IMR-90 (cell line): ENCODE results near the gene ZNF774. TPM values are rescaled to one million over a fixed set of nuclear protein-coding genes. Genes with fewer than 3 reads are reported as not detected.

Experiments
- ATAC-seq: fragments of 200-7000 bp; cut with Tn5 transposase; 2 replicates; pipeline ENCODE4 v1.9.1; 2020; ENCODE audit warnings: low read depth, mild to moderate bottlenecking, moderate library complexity
- BruUV-seq: library from RNA; stranded (reverse); fragments of 400-500 nt; replicated peaks from 2 replicates; lab custom pipeline; 2021; lab: Mats Ljungman, UMichigan
- CTCF ChIA-PET: fragments of 300-600 bp; formaldehyde crosslinking; extraction: SDS; loops from one replicate; lab custom pipeline; 2021; ENCODE audit warnings: antibody characterized with exemption; lab: Yijun Ruan, JAX
- POLR2A ChIA-PET: fragments of 300-600 bp; sonication (Branson Sonifier 250); formaldehyde crosslinking; loops from one replicate; lab custom pipeline; 2022; ENCODE audit warnings: antibody characterized with exemption; ENCODE audit not compliant: unreplicated experiment; lab: Charles Lee
- DNase-seq: peaks from one replicate; pipeline ENCODE4 v3.0.0; 2013
- H2AFZ ChIP-seq: replicated peaks from 2 replicates; pipeline ENCODE3; 2013; ENCODE audit warnings: low read length, mild to moderate bottlenecking; ENCODE audit not compliant: poor library complexity
- H2AK5ac ChIP-seq: 2 replicates; pipeline ENCODE4 v1.6.1; 2013; ENCODE audit warnings: low read depth, low read length, inconsistent platforms
- H2AK9ac ChIP-seq: replicated peaks from 2 replicates; pipeline ENCODE3; 2013; ENCODE audit warnings: mild to moderate bottlenecking, low read depth, low read length, moderate library complexity; ENCODE audit not compliant: poor library complexity
- H2BK120ac ChIP-seq: 2 replicates; pipeline ENCODE4 v1.6.1; 2013; ENCODE audit warnings: low read depth, low read length, inconsistent platforms
- H2BK15ac ChIP-seq: 3 replicates; pipeline ENCODE4 v1.6.1; 2013; ENCODE audit warnings: low read depth, low read length, inconsistent platforms
- H2BK20ac ChIP-seq: 2 replicates; pipeline ENCODE4 v1.6.1; 2013; ENCODE audit warnings: low read depth, mild to moderate bottlenecking, inconsistent platforms, low read length, moderate library complexity
- H2BK5ac ChIP-seq: 2 replicates; pipeline ENCODE4 v1.6.1; 2013; ENCODE audit warnings: mild to moderate bottlenecking, low read depth, low read length, inconsistent platforms; ENCODE audit not compliant: poor library complexity, severe bottlenecking
- H3K14ac ChIP-seq: replicated peaks from 2 replicates; pipeline ENCODE4 v1.6.1; 2013; ENCODE audit warnings: low read depth, low read length, inconsistent platforms
- H3K18ac ChIP-seq: 2 replicates; pipeline ENCODE4 v1.6.1; 2013; ENCODE audit warnings: low read depth, low read length, control low read depth
- H3K23ac ChIP-seq: 2 replicates; pipeline ENCODE4 v1.6.1; 2013; ENCODE audit warnings: low read depth, low read length, inconsistent platforms
- H3K27ac ChIP-seq: 2 replicates; pipeline ENCODE4 v1.5.1; 2013; ENCODE audit warnings: mild to moderate bottlenecking, control low read depth, low read length; ENCODE audit not compliant: insufficient read depth
- H3K27me3 ChIP-seq: 2 replicates; pipeline ENCODE4 v1.6.1; 2013; ENCODE audit warnings: low read length; ENCODE audit not compliant: control insufficient read depth, insufficient read depth
- H3K36me3 ChIP-seq: 2 replicates; pipeline ENCODE4 v1.6.1; 2013; ENCODE audit warnings: low read length, mixed read lengths; ENCODE audit not compliant: control insufficient read depth, insufficient read depth
- H3K4ac ChIP-seq: 2 replicates; pipeline ENCODE4 v1.6.1; 2013; ENCODE audit warnings: low read depth, low read length, inconsistent platforms
- H3K4me1 ChIP-seq: 2 replicates; pipeline ENCODE4 v1.6.1; 2013; ENCODE audit warnings: low read length, mixed read lengths; ENCODE audit not compliant: control insufficient read depth, insufficient read depth
- H3K4me2 ChIP-seq: 2 replicates; pipeline ENCODE4 v1.6.1; 2013; ENCODE audit warnings: low read depth, mild to moderate bottlenecking, control low read depth, low read length, moderate library complexity
- H3K4me3 ChIP-seq: 2 replicates; pipeline ENCODE4 v1.5.1; 2013; ENCODE audit warnings: low read depth, mild to moderate bottlenecking, control low read depth, low read length, moderate library complexity; ENCODE audit not compliant: insufficient read depth
- H3K56ac ChIP-seq: 2 replicates; pipeline ENCODE4 v1.6.1; 2013; ENCODE audit warnings: low read length, inconsistent platforms; ENCODE audit not compliant: insufficient read depth; ENCODE audit errors: extremely low read depth
- H3K79me1 ChIP-seq, 2 experiments: 2 replicates each; pipeline ENCODE4 v1.6.1; 2013; ENCODE audit warnings: low read length in 2 of 2, inconsistent platforms in 1 of 2, low read depth in 1 of 2
- H3K9ac ChIP-seq: 2 replicates; pipeline ENCODE4 v1.6.1; 2013; ENCODE audit warnings: low read depth, low read length, control low read depth
- H3K9me1 ChIP-seq: 2 replicates; pipeline ENCODE4 v1.6.1; 2013; ENCODE audit warnings: low read length, inconsistent platforms; ENCODE audit not compliant: insufficient read depth
- H3K9me3 ChIP-seq: 2 replicates; pipeline ENCODE4 v1.6.1; 2013; ENCODE audit warnings: low read length; ENCODE audit not compliant: control insufficient read depth, insufficient read depth
- H4K20me1 ChIP-seq: 2 replicates; pipeline ENCODE4 v1.6.1; 2013; ENCODE audit warnings: low read length, inconsistent platforms; ENCODE audit not compliant: insufficient read depth
- H4K5ac ChIP-seq: 2 replicates; pipeline ENCODE4 v1.6.1; 2013; ENCODE audit warnings: mild to moderate bottlenecking, low read depth, low read length, control low read depth
- H4K8ac ChIP-seq, 2 experiments: 2 replicates each; pipeline ENCODE4 v1.6.1; 2013; ENCODE audit warnings: low read depth in 2 of 2, low read length in 2 of 2, control low read depth in 1 of 2, inconsistent platforms in 1 of 2
- H4K91ac ChIP-seq: 2 replicates; pipeline ENCODE4 v1.6.1; 2013; ENCODE audit warnings: low read depth, low read length, inconsistent platforms; ENCODE audit not compliant: insufficient read depth
- CEBPB ChIP-seq: IDR thresholded peaks from 2 replicates; pipeline ENCODE4 v1.6.1; 2012; ENCODE audit warnings: low read depth, low read length, improper control_type of control experiment
- CTCF ChIP-seq: conservative IDR thresholded peaks from 2 replicates; pipeline ENCODE4 v1.5.1; 2012; ENCODE audit warnings: mild to moderate bottlenecking, low read depth, low read length, improper control_type of control experiment
- POLR2A ChIP-seq: IDR thresholded peaks from 2 replicates; pipeline ENCODE4 v1.6.1; 2012; ENCODE audit warnings: mild to moderate bottlenecking, low read depth, low read length
- USF2 ChIP-seq: fragments of 150-350 bp; IDR thresholded peaks from 2 replicates; pipeline ENCODE4 v1.6.1; 2017; ENCODE audit warnings: mild to moderate bottlenecking, antibody characterized with exemption, low read length, low read depth
- whole genome bisulfite sequencing, 2 experiments: methylation state at CpG; one replicate each; pipeline versions ENCODE4 v1.1.5 to v1.1.7; 2013; ENCODE audit warnings: missing lambda C conversion rate in 2 of 2; ENCODE audit not compliant: insufficient read length in 1 of 2; ENCODE audit errors: extremely low coverage in 2 of 2; 5-methylcytosine and 5-hydroxymethylcytosine counted together
- dilution Hi-C: fragments of 300-500 bp; cut with HindIII; formaldehyde crosslinking; loops from one replicate; pipeline ENCODE4 v1.14.3; 2018; ENCODE audit warnings: low sequenced_read_pairs; ENCODE audit not compliant: unreplicated experiment
- in situ Hi-C: fragments of 300-500 bp; cut with MboI; formaldehyde crosslinking; loops from 3 replicates; pipeline ENCODE4 v1.14.3; 2019; ENCODE audit warnings: low sequenced_read_pairs, inconsistent platforms, mixed read lengths
- intact Hi-C: fragments of 100-400 bp; cut with micrococcal nuclease; formaldehyde crosslinking; loops from 2 replicates; pipeline ENCODE4 v1.10.0; 2022
- polyA plus RNA-seq, 3 experiments: library from polyadenylated mRNA; depleted of rRNA; stranded (reverse); fragments of >200 nt; gene quantifications; 2 replicates each; pipeline ENCODE4 v1.2.3, GENCODE V29; 2012; ENCODE audit warnings: low replicate concordance in 1 of 3
- total RNA-seq: library from RNA; depleted of rRNA; stranded (reverse); fragments of >200 nt; gene quantifications from 2 replicates; pipeline ENCODE4 v1.2.3, GENCODE V29; 2012

ZNF774 gene
- total and polyA plus RNA-seq, 2 of the 4 experiments (the other 2 are of a cell fraction) = 0.91 to 1.1 TPM

GRCh38 chr15:90327311-90327710 is 24.8 kb upstream of the ZNF774 start:
- H4K20me1 ChIP-seq = no peaks in the 10 kb centered on the region
- no peaks in the 10 kb centered on the region for H3K79me1 ChIP-seq
- H3K4me3 ChIP-seq = no peak overlapping the region
- no peak for DNase-seq
- H2AK5ac ChIP-seq = no peak overlapping the region
- CTCF ChIA-PET = no interaction called here
- H2BK15ac ChIP-seq = no peak overlapping the region
- H3K27ac ChIP-seq = no peak overlapping the region
- H3K27me3 ChIP-seq = no peaks in the 10 kb centered on the region
- H3K4me2 ChIP-seq = no peak overlapping the region
- no peaks in the 10 kb centered on the region for H3K9me1 ChIP-seq
- no peak overlapping the region for H3K23ac ChIP-seq
- H4K5ac ChIP-seq = no peak overlapping the region
- no peaks in the 10 kb centered on the region for H3K9me3 ChIP-seq
- no peak overlapping the region for H3K56ac ChIP-seq
- BruUV-seq = no TSS peak
- no CpG with 5 or more reads among the region's 6 CpGs for WGBS, 2 experiments
- no peak overlapping the region for H4K91ac ChIP-seq
- intact Hi-C loops = loop anchor here (10.0 kb wide), 1 partner anchor 287 kb away; no protein-coding TSS in a partner anchor
- in situ Hi-C loops = no loop called here
- no peak overlapping the region for H3K9ac ChIP-seq
- no peak overlapping the region for H2BK20ac ChIP-seq
- TF ChIP-seq CTCF = no peak
- no peak for TF ChIP-seq POLR2A
- no peak for TF ChIP-seq USF2
- peak; percentile 41; the same call in 1 of the 2 replicates for TF ChIP-seq CEBPB
- POLR2A ChIA-PET = no interaction called here
- no peaks in the 10 kb centered on the region for H3K36me3 ChIP-seq
- no peak for ATAC-seq
- H2AFZ ChIP-seq = no peak overlapping the region
- H3K18ac ChIP-seq = no peak overlapping the region
- no peak overlapping the region for H2BK120ac ChIP-seq
- no peak overlapping the region for H3K4ac ChIP-seq
- dilution Hi-C loops = no loop called here
- no peak overlapping the region for H2AK9ac ChIP-seq
- 0 out of 2 replicates have a peak, but pooled peaks cover 1% of the 10 kb centered on the region for H3K4me1 ChIP-seq
- H4K8ac ChIP-seq = no peak overlapping the region
- no peak overlapping the region for H2BK5ac ChIP-seq
- no peak overlapping the region for H3K14ac ChIP-seq
